ENCODE measurements around the gene TYMP. TPM values are rescaled to one million over a fixed set of nuclear protein-coding genes. Genes with fewer than 3 reads are reported as not detected.

Gene TYMP
- polyA plus RNA-seq, 1 of the 3 experiments (the other 2 are of a cell fraction) = 1.7 TPM

- Histone ChIP-seq H3K4me1 (ENCODE audit: control insufficient read depth in 1 of 2, insufficient read depth in 2 of 2, low read depth in 1 of 2, low read length in 1 of 2) (peaks cover 0 to 9% of the 10 kb centered on the region in 2 experiments; a peak in 1 of 4 replicates), H3K9me3 (no peaks in the 10 kb centered on the region), H3K27ac (ENCODE audit: low read depth in 2 of 2, low read length in 1 of 2) (no peak overlapping the region), H3K9me2 (no peaks in the 10 kb centered on the region), H4K20me1 (ENCODE audit: insufficient read depth) (no peaks in the 10 kb centered on the region), H3K27me3 (ENCODE audit: insufficient read depth) (no peaks in the 10 kb centered on the region), H3K9ac (no peak overlapping the region), H3K4me3 (ENCODE audit: low read depth in 2 of 2, low read length in 1 of 2) (no peak overlapping the region), H2AFZ (ENCODE audit: low read depth) (no peak overlapping the region), H3K36me3 (replicated peaks in 1 of 2; ENCODE audit: control insufficient read depth in 1 of 2, insufficient read depth in 2 of 2, low read length in 1 of 2) (no peaks in the 10 kb centered on the region), H3K79me2 (ENCODE audit: insufficient read depth) (no peaks in the 10 kb centered on the region), H3K4me2 (no peak overlapping the region), H3F3A (replicated peaks; ENCODE audit: insufficient read depth) (peaks cover 3% of the 10 kb centered on the region)
- CTCF ChIA-PET = interaction anchor here (1.5 to 4.9 kb wide), 4 partner anchors 10 to 74 kb away, joined by 5 to 31 read pairs (median 8); partner anchors contain the start of genes SCO2 and SYCE3
- no peak for TF ChIP-seq GATA2 (CRISPR knock-in tag; IDR thresholded peaks at IDR 0.05)
- no peak for TF ChIP-seq SIN3A (IDR thresholded peaks at IDR 0.05; ENCODE audit: borderline replicate concordance, low read depth, low read length)
- TF ChIP-seq RCOR1 (IDR thresholded peaks at IDR 0.05; ENCODE audit: low read length) = no peak
- no peak for TF ChIP-seq RXRA (IDR thresholded peaks at IDR 0.05; ENCODE audit: borderline replicate concordance, low read depth)
- TF ChIP-seq FOXM1 (IDR thresholded peaks at IDR 0.05; ENCODE audit: low read depth) = no peak
- TF ChIP-seq, protein P1, sequence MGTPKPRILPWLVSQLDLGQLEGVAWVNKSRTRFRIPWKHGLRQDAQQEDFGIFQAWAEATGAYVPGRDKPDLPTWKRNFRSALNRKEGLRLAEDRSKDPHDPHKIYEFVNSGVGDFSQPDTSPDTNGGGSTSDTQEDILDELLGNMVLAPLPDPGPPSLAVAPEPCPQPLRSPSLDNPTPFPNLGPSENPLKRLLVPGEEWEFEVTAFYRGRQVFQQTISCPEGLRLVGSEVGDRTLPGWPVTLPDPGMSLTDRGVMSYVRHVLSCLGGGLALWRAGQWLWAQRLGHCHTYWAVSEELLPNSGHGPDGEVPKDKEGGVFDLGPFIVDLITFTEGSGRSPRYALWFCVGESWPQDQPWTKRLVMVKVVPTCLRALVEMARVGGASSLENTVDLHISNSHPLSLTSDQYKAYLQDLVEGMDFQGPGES (IDR thresholded peaks at IDR 0.05; ENCODE audit: low read depth, low read length) = no peak
- TF ChIP-seq, protein P2, sequence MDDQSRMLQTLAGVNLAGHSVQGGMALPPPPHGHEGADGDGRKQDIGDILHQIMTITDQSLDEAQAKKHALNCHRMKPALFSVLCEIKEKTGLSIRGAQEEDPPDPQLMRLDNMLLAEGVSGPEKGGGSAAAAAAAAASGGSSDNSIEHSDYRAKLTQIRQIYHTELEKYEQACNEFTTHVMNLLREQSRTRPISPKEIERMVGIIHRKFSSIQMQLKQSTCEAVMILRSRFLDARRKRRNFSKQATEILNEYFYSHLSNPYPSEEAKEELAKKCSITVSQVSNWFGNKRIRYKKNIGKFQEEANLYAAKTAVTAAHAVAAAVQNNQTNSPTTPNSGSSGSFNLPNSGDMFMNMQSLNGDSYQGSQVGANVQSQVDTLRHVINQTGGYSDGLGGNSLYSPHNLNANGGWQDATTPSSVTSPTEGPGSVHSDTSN (IDR thresholded peaks at IDR 0.05) = no peak
- TF ChIP-seq POLR2AphosphoS5 (IDR thresholded peaks at IDR 0.05; ENCODE audit: low read depth, low read length) = no peak
- DNase-seq = peak; percentile 44
- 93% methylated on average over 28 of the region's 78 CpGs for WGBS (ENCODE audit: low lambda C conversion rate)
- POLR2A ChIA-PET = interaction anchor here (1.6 to 2.3 kb wide), 2 partner anchors 16 to 21 kb away, joined by 5 to 7 read pairs; partner anchors contain the start of genes SCO2 and SYCE3
These were observed 16.8 kb upstream of the TYMP start for GRCh38 chr22:50546326-50547262.

GRCh38 chr22:50545522-50546325 lies 15.9 kb upstream of the TYMP start, which contains the start of gene KLHDC7B:
KLHDC7B (plus strand) TSS chr22:50545899; CDS start chr22:50546244, 345 bp downstream.
- Histone ChIP-seq H3K27ac (ENCODE audit: low read depth in 2 of 2, low read length in 1 of 2) (no peak within 1 kb of the TSS), H3K9me3 (no peaks in the 10 kb centered on the region), H4K20me1 (ENCODE audit: insufficient read depth) (no peaks in the 10 kb centered on the region), H3K79me2 (ENCODE audit: insufficient read depth) (no peaks in the 10 kb centered on the region), H3K9ac (no peak within 1 kb of the TSS), H3K9me2 (no peaks in the 10 kb centered on the region), H3K36me3 (replicated peaks in 1 of 2; ENCODE audit: control insufficient read depth in 1 of 2, insufficient read depth in 2 of 2, low read length in 1 of 2) (no peaks in the 10 kb centered on the region), H2AFZ (ENCODE audit: low read depth) (no peak within 1 kb of the TSS), H3K4me2 (no peak within 1 kb of the TSS), H3K4me3 (ENCODE audit: low read depth in 2 of 2, low read length in 1 of 2) (no peak within 1 kb of the TSS), H3F3A (replicated peaks; ENCODE audit: insufficient read depth) (peaks cover 3% of the 10 kb centered on the region), H3K27me3 (ENCODE audit: insufficient read depth) (no peaks in the 10 kb centered on the region), H3K4me1 (ENCODE audit: control insufficient read depth in 1 of 2, insufficient read depth in 2 of 2, low read depth in 1 of 2, low read length in 1 of 2) (peaks cover 0 to 9% of the 10 kb centered on the region in 2 experiments; a peak in 1 of 4 replicates)
- TF ChIP-seq CHD2 (IDR thresholded peaks at IDR 0.05; ENCODE audit: low read length, partially characterized antibody) = no peak
- no peak for TF ChIP-seq SIN3A (IDR thresholded peaks at IDR 0.05; ENCODE audit: borderline replicate concordance, low read depth, low read length)
- 0 out of 2 replicates have a peak, but pooled peaks have one; percentile 20 for TF ChIP-seq CTCF (IDR thresholded peaks at IDR 0.05)
- peak; percentile 94 for TF ChIP-seq GATA2 (CRISPR knock-in tag; IDR thresholded peaks at IDR 0.05)
- WGBS (ENCODE audit: low lambda C conversion rate) = 29% methylated on average over 4 of the region's 10 CpGs
- ChIA-PET CTCF (interaction anchor here (1.0 to 4.9 kb wide), 5 partner anchors 11 to 75 kb away, joined by 4 to 31 read pairs (median 6); partner anchors contain the start of genes SCO2 and SYCE3), POLR2A (interaction anchor here (1.6 to 2.3 kb wide), 2 partner anchors 17 to 21 kb away, joined by 5 to 7 read pairs; partner anchors contain the start of genes SCO2 and SYCE3)
- peak; percentile 82 for DNase-seq

Data from SK-N-SH (cell line).